H1 (cell line): ENCODE measurements around the gene TRIM71. TPM values are rescaled to one million over a fixed set of nuclear protein-coding genes. Genes with fewer than 3 reads are reported as not detected.

Experiments
- BACH1 ChIP-seq: IDR thresholded peaks from 2 replicates; pipeline ENCODE4 v1.6.1; 2012; ENCODE audit warnings: low read length, improper control_type of control experiment
- ZNF274 ChIP-seq: IDR thresholded peaks from 2 replicates; pipeline ENCODE4 v1.7.0; 2012; ENCODE audit warnings: low read length, borderline replicate concordance; ENCODE audit errors: extremely low read depth
- polyA plus RNA-seq, 7 experiments: library from polyadenylated mRNA; depleted of rRNA in 3 of 7; stranded (reverse) in 5 of 7; unstranded in 2 of 7; fragments of >200 nt in 5 of 7; fragments of 200-250 nt in 2 of 7; gene quantifications; 1 replicate in 5 of 7; 2 replicates in 1 of 7; 4 replicates in 1 of 7; pipeline versions ENCODE4 v1.2.1 to v1.2.3, GENCODE V29; 2011 to 2013; ENCODE audit warnings: missing spikeins in 2 of 7, mixed read lengths in 2 of 7
- total RNA-seq: library from RNA; stranded (reverse); fragmentation: NEBNext Ultra II Directional; extraction: Animal tissue kit (Norgen Biotek cat#: 25700); gene quantifications from 2 replicates; pipeline ENCODE4 v1.2.1, GENCODE V29; 2021

The TRIM71 gene
- total and polyA plus RNA-seq, 2 of the 8 experiments (the other 6 are each of a cell fraction or from before 2014, with no cell fraction given): 53.7 to 293 TPM

DNA sequence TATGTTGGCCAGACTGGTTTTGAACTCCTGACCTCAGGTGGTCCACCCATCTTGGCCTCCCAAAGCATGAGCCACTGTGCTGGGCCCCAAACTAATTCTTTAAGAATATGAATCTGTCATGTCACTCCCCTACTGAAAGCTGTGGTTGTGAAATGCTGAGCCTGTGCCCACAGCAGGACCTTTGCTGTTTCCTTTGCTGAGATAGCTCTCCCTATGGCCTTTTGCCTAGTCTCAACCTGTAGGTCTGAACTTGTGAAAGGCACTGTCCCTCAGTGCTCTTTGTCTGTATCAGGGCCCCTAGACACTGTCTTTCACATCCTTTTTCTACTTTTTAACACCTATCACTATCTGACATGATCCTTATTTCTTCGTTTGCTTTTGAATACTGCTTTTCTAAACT lies 70.9 kb downstream of the TRIM71 start (continued):
- TF ChIP-seq BACH1: no peak
- TF ChIP-seq ZNF274: no peak
